GM20000 (cell line): ENCODE results near the gene ZC3H12A.

Experiments used
- DNase-seq: peaks from one replicate; pipeline ENCODE4 v3.0.0; 2012; ENCODE audit warnings: low spot score
- CTCF ChIP-seq: IDR thresholded peaks from 2 replicates; pipeline ENCODE4 v1.5.1; 2012; ENCODE audit warnings: mild to moderate bottlenecking, control low read depth; ENCODE audit errors: extremely low read depth, missing control alignments

The ZC3H12A gene

GRCh38 chr1:37533317-37534093 lies 59.1 kb downstream of the ZC3H12A start:
- no peak for DNase-seq

More at GRCh38 chr1:37533317-37534093, 59.1 kb downstream of the ZC3H12A start:
- no peak for TF ChIP-seq CTCF
